Stomach (tissue), 4 donors: Measurements from ENCODE around the gene SERPINB1.

Experiments used
- CTCF ChIP-seq, 7 experiments: fragments of 450-650 bp in 4 of 7; fragments of 200-600 bp in 3 of 7; sonication (generic) in 3 of 7; IDR thresholded peaks; one replicate each; pipeline ENCODE4 v1.5.1; 2016 to 2019; ENCODE audit warnings: antibody characterized with exemption in 7 of 7, control low read depth in 2 of 7, mild to moderate bottlenecking in 1 of 7
- POLR2AphosphoS5 ChIP-seq, 3 donors: sonication (generic); formaldehyde crosslinking; IDR thresholded peaks; one replicate each; pipeline ENCODE4 v1.6.1; 2016; ENCODE audit warnings: antibody characterized with exemption in 3 of 3

- TF ChIP-seq CTCF (IDR thresholded peaks at IDR 0.05), result no peak
- TF ChIP-seq POLR2AphosphoS5 (IDR thresholded peaks at IDR 0.05), result no peak
These were observed 29.0 kb downstream of the SERPINB1 start for GRCh38 chr6:2812695-2813094.
